ENCODE data around the gene IFIT5. TPM values are rescaled to one million over a fixed set of nuclear protein-coding genes. Genes with fewer than 3 reads are reported as not detected.
A peak's percentile ranks its signal among the peaks of the same experiment; 100 is the strongest.

Gene IFIT5
- polyA plus RNA-seq, 2 of the 4 experiments (the other 2 are of a cell fraction) = 7.8 to 11.5 TPM

GRCh38 chr10:89426230-89426868, 12.0 kb downstream of the IFIT5 start:
- Histone ChIP-seq H3K4me2 (no peak overlapping the region), H3K27ac (peak overlapping the region in 1 of 2 experiments; percentile 1; a peak in 1 of 6 replicates), H3K4me3 (no peak overlapping the region), H3K9me3 (no peaks in the 10 kb centered on the region), H3K4me1 (peaks cover 13% of the 10 kb centered on the region)
- ATAC-seq (peak; percentile 87 to 94), FAIRE-seq (peak; percentile 84), DNase-seq (ENCODE audit: low read depth in 1 of 2, low spot score in 1 of 2) (peak; percentile 56 to 57)
- 54% methylated on average over 5 of the region's 5 CpGs for WGBS (ENCODE audit: missing lambda C conversion rate)
- ChIA-PET POLR2A (no interaction called here), CTCF (interaction anchor here (0.5 to 9.1 kb wide), 16 partner anchors 8 to 168 kb away, joined by 3 to 88 read pairs (median 5); no protein-coding TSS in a partner anchor)
- TF ChIP-seq RAD21 (conservative IDR thresholded peaks at IDR 0.05 in 1 of 2, IDR thresholded peaks at IDR 0.05 in 1 of 2) = peak; percentile 95
- TF ChIP-seq RCOR1 (IDR thresholded peaks at IDR 0.05; ENCODE audit: low read depth, low read length) = no peak
- TF ChIP-seq CTCF (IDR thresholded peaks at IDR 0.05) = peak; percentile 93
- TF ChIP-seq FOSL2 (IDR thresholded peaks at IDR 0.05) = no peak
- no peak for TF ChIP-seq FOSL2 (CRISPR knock-in tag; IDR thresholded peaks at IDR 0.05)
- TF ChIP-seq SMC3 (IDR thresholded peaks at IDR 0.05) = peak; percentile 96

GRCh38 chr10:89427629-89428028, 13.3 kb downstream of the IFIT5 start:
- no peak for ATAC-seq
- Histone ChIP-seq H3K9me3 (no peaks in the 10 kb centered on the region), H3K27ac (no peak overlapping the region; a peak in 1 of 6 replicates), H3K4me2 (no peak overlapping the region), H3K4me3 (no peak overlapping the region), H3K4me1 (peaks cover 20% of the 10 kb centered on the region)
- TF ChIP-seq RFX5 (IDR thresholded peaks at IDR 0.05) (no peak), HOXA7 (CRISPR knock-in tag; IDR thresholded peaks at IDR 0.05) (no peak), FOSL2 (IDR thresholded peaks at IDR 0.05) (no peak), FOSL2 (CRISPR knock-in tag; IDR thresholded peaks at IDR 0.05) (no peak), PBX3 (IDR thresholded peaks at IDR 0.05) (no peak), JUN (IDR thresholded peaks at IDR 0.05) (no peak), ZFP36 (IDR thresholded peaks at IDR 0.05; ENCODE audit: borderline replicate concordance, partially characterized antibody) (no peak), SMC3 (IDR thresholded peaks at IDR 0.05) (no peak), BCL3 (IDR thresholded peaks at IDR 0.05) (no peak), CHD4 (IDR thresholded peaks at IDR 0.05; ENCODE audit: borderline replicate concordance) (no peak), CBX8 (IDR thresholded peaks at IDR 0.05) (no peak), EP300 (IDR thresholded peaks at IDR 0.05) (no peak), GATA3 (IDR thresholded peaks at IDR 0.05; ENCODE audit: borderline replicate concordance) (no peak), E2F6 (IDR thresholded peaks at IDR 0.05; ENCODE audit: borderline replicate concordance, low read depth) (no peak), ZC3H11A (IDR thresholded peaks at IDR 0.05) (no peak), TP53 (CRISPR knock-in tag; IDR thresholded peaks at IDR 0.05) (no peak), CBX2 (IDR thresholded peaks at IDR 0.05; ENCODE audit: borderline replicate concordance, low read depth) (no peak), SREBF2 (IDR thresholded peaks at IDR 0.05) (no peak)
- DNase-seq (ENCODE audit: low read depth in 1 of 2, low spot score in 1 of 2) = no peak
- ChIA-PET POLR2A (no interaction called here), CTCF (interaction anchor here (0.6 to 9.1 kb wide), 12 partner anchors 14 to 143 kb away, joined by 3 to 88 read pairs (median 6); no protein-coding TSS in a partner anchor)
- FAIRE-seq = no peak
- 46% methylated on average over 4 of the region's 4 CpGs for WGBS (ENCODE audit: missing lambda C conversion rate)

All from A549 (cell line).